Keratinocyte (primary cell): ENCODE results near the gene MAGI2. TPM values are rescaled to one million over a fixed set of nuclear protein-coding genes. Genes with fewer than 3 reads are reported as not detected.

Experiments used
- DNase-seq: peaks from one replicate; pipeline ENCODE4 v3.0.0-alpha.2; 2011; ENCODE audit warnings: low read depth, missing footprints, low spot score
- FAIRE-seq: peaks from 2 replicates; lab custom pipeline; 2011; peaks lifted over from hg19 to GRCh38; lab: Jason Lieb, UNC
- H2AFZ ChIP-seq: 2 replicates; pipeline ENCODE4 v1.6.0; 2012; ENCODE audit warnings: low read length, control low read depth, inconsistent platforms; ENCODE audit not compliant: control insufficient read depth
- H3K27ac ChIP-seq: 2 replicates; pipeline ENCODE4 v1.5.1; 2011; ENCODE audit warnings: low read length; ENCODE audit not compliant: control insufficient read depth, insufficient read depth
- H3K27me3 ChIP-seq: 3 replicates; pipeline ENCODE4 v1.6.0; 2011; ENCODE audit warnings: low read length; ENCODE audit not compliant: control insufficient read depth, insufficient read depth; ENCODE audit errors: extremely low read depth
- H3K36me3 ChIP-seq, 2 experiments: 2 replicates in 1 of 2; 3 replicates in 1 of 2; pipeline ENCODE4 v1.5.1; 2011; ENCODE audit warnings: low read length in 2 of 2, mild to moderate bottlenecking in 1 of 2; ENCODE audit not compliant: control insufficient read depth in 2 of 2, insufficient read depth in 2 of 2; ENCODE audit errors: extremely low read depth in 1 of 2
- H3K4me1 ChIP-seq: 3 replicates; pipeline ENCODE4 v1.5.1; 2011; ENCODE audit warnings: low read length; ENCODE audit not compliant: control insufficient read depth, insufficient read depth; ENCODE audit errors: extremely low read depth
- H3K4me2 ChIP-seq: 3 replicates; pipeline ENCODE4 v1.6.0; 2011; ENCODE audit warnings: low read depth, low read length; ENCODE audit not compliant: control insufficient read depth, insufficient read depth; ENCODE audit errors: extremely low read depth
- H3K4me3 ChIP-seq, 3 experiments: fragments of 200-600 bp in 1 of 3; sonication (generic) in 1 of 3; 2 replicates in 2 of 3; 3 replicates in 1 of 3; pipeline ENCODE4 v1.5.1; 2011 to 2016; ENCODE audit warnings: low read length in 3 of 3, mild to moderate bottlenecking in 3 of 3, control low read depth in 2 of 3, inconsistent platforms in 1 of 3, low read depth in 1 of 3, mixed read lengths in 1 of 3, mixed run types in 1 of 3, moderate library complexity in 1 of 3; ENCODE audit not compliant: control insufficient read depth in 2 of 3, insufficient read depth in 2 of 3; ENCODE audit errors: extremely low read depth in 1 of 3
- H3K79me2 ChIP-seq: 2 replicates; pipeline ENCODE4 v1.6.0; 2012; ENCODE audit warnings: low read length; ENCODE audit not compliant: control insufficient read depth, insufficient read depth
- H3K9ac ChIP-seq: 3 replicates; pipeline ENCODE4 v1.6.0; 2011; ENCODE audit warnings: low read length; ENCODE audit not compliant: control insufficient read depth, insufficient read depth; ENCODE audit errors: extremely low read depth
- H3K9me1 ChIP-seq: 3 replicates; pipeline ENCODE4 v1.6.0; 2011; ENCODE audit warnings: low read length; ENCODE audit not compliant: control insufficient read depth, insufficient read depth; ENCODE audit errors: extremely low read depth
- H3K9me3 ChIP-seq: 2 replicates; pipeline ENCODE4 v1.5.1; 2012; ENCODE audit warnings: low read depth, low read length; ENCODE audit not compliant: control insufficient read depth
- H4K20me1 ChIP-seq: 3 replicates; pipeline ENCODE4 v1.6.0; 2011; ENCODE audit warnings: low read length; ENCODE audit not compliant: control insufficient read depth, insufficient read depth; ENCODE audit errors: extremely low read depth
- CTCF ChIP-seq, 3 experiments: IDR thresholded peaks in 1 of 3; conservative IDR thresholded peaks in 1 of 3; optimal IDR thresholded peaks in 1 of 3; 2 replicates in 2 of 3; 3 replicates in 1 of 3; pipeline versions ENCODE3 to v1.5.1; 2011; ENCODE audit warnings: low read length in 3 of 3, mild to moderate bottlenecking in 3 of 3, moderate library complexity in 2 of 3, control low read depth in 1 of 3, inconsistent platforms in 1 of 3; ENCODE audit not compliant: insufficient read depth in 2 of 3; ENCODE audit errors: extremely low read depth in 1 of 3
- EZH2 ChIP-seq: IDR thresholded peaks from one replicate; pipeline ENCODE4 v1.6.1; 2012; ENCODE audit warnings: inconsistent platforms, mild to moderate bottlenecking, low read length, moderate library complexity
- dilution Hi-C: fragments of 300-500 bp; cut with MboI; formaldehyde crosslinking; loops from one replicate; pipeline ENCODE4 v1.7.0; 2020; ENCODE audit warnings: low sequenced_read_pairs; ENCODE audit not compliant: extremely low pct_ligation_motif_present
- polyA plus RNA-seq, 5 experiments: library from polyadenylated mRNA; depleted of rRNA in 3 of 5; stranded (reverse) in 3 of 5; stranded (forward) in 1 of 5; unstranded in 1 of 5; fragments of >200 nt; gene quantifications; 1 replicate in 1 of 5; 2 replicates in 3 of 5; 3 replicates in 1 of 5; pipeline versions ENCODE4 v1.2.1 to v1.2.3, GENCODE V29; 2011 to 2012; ENCODE audit warnings: missing spikeins in 2 of 5, low read depth in 1 of 5, low replicate concordance in 1 of 5

MAGI2 gene
- polyA plus RNA-seq, 1 donor (not counting 4 experiments of a cell fraction or from before 2014, with no cell fraction given): 0.07 TPM

- H4K20me1 ChIP-seq: no peaks in the 10 kb centered on the region
- FAIRE-seq (no peak), DNase-seq (no peak)
- no peaks in the 10 kb centered on the region for H3K36me3 ChIP-seq
- H2AFZ ChIP-seq: no peak overlapping the region
- H3K4me2 ChIP-seq: no peak overlapping the region
- H3K27ac ChIP-seq: no peak overlapping the region
- TF ChIP-seq EZH2: no peak
- no peak for TF ChIP-seq CTCF (optimal IDR thresholded peaks at IDR 0.05 in 1 of 3, IDR thresholded peaks at IDR 0.05 in 1 of 3, conservative IDR thresholded peaks at IDR 0.05 in 1 of 3; ENCODE audit: extremely low read depth in 1 of 3, insufficient read depth in 2 of 3, low read length in 3 of 3)
- H3K9ac ChIP-seq: no peak overlapping the region
- H3K27me3 ChIP-seq: no peaks in the 10 kb centered on the region
- no peak overlapping the region for H3K4me3 ChIP-seq
- H3K9me1 ChIP-seq: no peaks in the 10 kb centered on the region
- no peaks in the 10 kb centered on the region for H3K4me1 ChIP-seq
- dilution Hi-C loops: no loop called here
- no peaks in the 10 kb centered on the region for H3K79me2 ChIP-seq
- no peaks in the 10 kb centered on the region for H3K9me3 ChIP-seq
Measured at GRCh38 chr7:79475455-79475854, 22.0 kb upstream of the MAGI2 start.

GRCh38 chr7:79471699-79472098 is 18.2 kb upstream of the MAGI2 start:
- H3K9ac ChIP-seq: no peak overlapping the region
- no peaks in the 10 kb centered on the region for H3K27me3 ChIP-seq
- no peaks in the 10 kb centered on the region for H3K4me1 ChIP-seq
- H3K9me1 ChIP-seq: no peaks in the 10 kb centered on the region
- TF ChIP-seq EZH2 (no peak), CTCF (optimal IDR thresholded peaks at IDR 0.05 in 1 of 3, IDR thresholded peaks at IDR 0.05 in 1 of 3, conservative IDR thresholded peaks at IDR 0.05 in 1 of 3; ENCODE audit: extremely low read depth in 1 of 3, insufficient read depth in 2 of 3, low read length in 3 of 3) (no peak)
- no peaks in the 10 kb centered on the region for H4K20me1 ChIP-seq
- FAIRE-seq (no peak), DNase-seq (no peak)
- H2AFZ ChIP-seq: no peak overlapping the region
- no peak overlapping the region for H3K4me2 ChIP-seq
- H3K36me3 ChIP-seq: no peaks in the 10 kb centered on the region
- H3K4me3 ChIP-seq: no peak overlapping the region
- H3K27ac ChIP-seq: no peak overlapping the region
- dilution Hi-C loops: no loop called here
- H3K79me2 ChIP-seq: no peaks in the 10 kb centered on the region
- H3K9me3 ChIP-seq: no peaks in the 10 kb centered on the region
